Loucy (cell line): ENCODE measurements around the gene PLXNB2.

Experiments
- EZH2phosphoT487 ChIP-seq: fragments of 200-600 bp; IDR thresholded peaks from 2 replicates; pipeline ENCODE4 v1.6.1; 2018; ENCODE audit warnings: antibody characterized with exemption, mild to moderate bottlenecking, moderate library complexity, borderline replicate concordance
- TF ChIP-seq, protein P1 (sequence below): fragments of 200-600 bp; sonication (generic); conservative IDR thresholded peaks from 2 replicates; pipeline ENCODE4 v1.5.1; 2014; ENCODE audit warnings: mild to moderate bottlenecking, antibody characterized with exemption, low read length

GRCh38 chr22:50260434-50260800, 47.0 kb downstream of the PLXNB2 start:
- TF ChIP-seq, protein P1, sequence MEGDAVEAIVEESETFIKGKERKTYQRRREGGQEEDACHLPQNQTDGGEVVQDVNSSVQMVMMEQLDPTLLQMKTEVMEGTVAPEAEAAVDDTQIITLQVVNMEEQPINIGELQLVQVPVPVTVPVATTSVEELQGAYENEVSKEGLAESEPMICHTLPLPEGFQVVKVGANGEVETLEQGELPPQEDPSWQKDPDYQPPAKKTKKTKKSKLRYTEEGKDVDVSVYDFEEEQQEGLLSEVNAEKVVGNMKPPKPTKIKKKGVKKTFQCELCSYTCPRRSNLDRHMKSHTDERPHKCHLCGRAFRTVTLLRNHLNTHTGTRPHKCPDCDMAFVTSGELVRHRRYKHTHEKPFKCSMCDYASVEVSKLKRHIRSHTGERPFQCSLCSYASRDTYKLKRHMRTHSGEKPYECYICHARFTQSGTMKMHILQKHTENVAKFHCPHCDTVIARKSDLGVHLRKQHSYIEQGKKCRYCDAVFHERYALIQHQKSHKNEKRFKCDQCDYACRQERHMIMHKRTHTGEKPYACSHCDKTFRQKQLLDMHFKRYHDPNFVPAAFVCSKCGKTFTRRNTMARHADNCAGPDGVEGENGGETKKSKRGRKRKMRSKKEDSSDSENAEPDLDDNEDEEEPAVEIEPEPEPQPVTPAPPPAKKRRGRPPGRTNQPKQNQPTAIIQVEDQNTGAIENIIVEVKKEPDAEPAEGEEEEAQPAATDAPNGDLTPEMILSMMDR, result no peak
- TF ChIP-seq EZH2phosphoT487, result no peak
